Activated CD4-positive, alpha-beta memory T cell treated with anti-CD3 and anti-CD28 coated beads for 36 hours (primary cell): Measurements from ENCODE around the gene P3H2. TPM values are rescaled to one million over a fixed set of nuclear protein-coding genes. Genes with fewer than 3 reads are reported as not detected.

ENCODE experiments used
- CTCF ChIA-PET: fragments of 350-600 bp; sonication (Branson Sonifier 250); formaldehyde crosslinking; loops from one replicate; lab custom pipeline; 2021; ENCODE audit warnings: antibody characterized with exemption, inconsistent platforms; lab: Charles Lee
- POLR2A ChIA-PET: fragments of 350-600 bp; sonication (Branson Sonifier 250); formaldehyde crosslinking; loops from one replicate; lab custom pipeline; 2021; ENCODE audit warnings: antibody characterized with exemption; lab: Charles Lee
- DNase-seq: peaks from one replicate; pipeline ENCODE4 v3.0.0-alpha.2; 2020
- H3K27ac Mint-ChIP-seq: one replicate; pipeline ENCODE4 v1.8.0; 2021; ENCODE audit warnings: mixed read lengths
- H3K27me3 Mint-ChIP-seq: one replicate; pipeline ENCODE4 v1.8.0; 2021; ENCODE audit warnings: mixed read lengths
- H3K36me3 Mint-ChIP-seq: one replicate; pipeline ENCODE4 v1.8.0; 2021; ENCODE audit warnings: mixed read lengths
- H3K4me1 Mint-ChIP-seq: one replicate; pipeline ENCODE4 v1.8.0; 2021; ENCODE audit warnings: low read depth, mixed read lengths
- H3K4me3 Mint-ChIP-seq: one replicate; pipeline ENCODE4 v1.8.0; 2021; ENCODE audit warnings: mild to moderate bottlenecking, mixed read lengths
- H3K9me3 Mint-ChIP-seq: one replicate; pipeline ENCODE4 v1.8.0; 2021; ENCODE audit warnings: mixed read lengths
- intact Hi-C: fragments of 100-400 bp; cut with micrococcal nuclease; formaldehyde crosslinking; loops from one replicate; pipeline ENCODE4 v1.15.1; 2023
- total RNA-seq, 2 experiments: library from RNA; stranded (reverse); gene quantifications; one replicate each; pipeline ENCODE4 v1.2.3, GENCODE V29; 2021

Gene P3H2
- total RNA-seq, 2 experiments from 2014 or later, result not detected

DNA sequence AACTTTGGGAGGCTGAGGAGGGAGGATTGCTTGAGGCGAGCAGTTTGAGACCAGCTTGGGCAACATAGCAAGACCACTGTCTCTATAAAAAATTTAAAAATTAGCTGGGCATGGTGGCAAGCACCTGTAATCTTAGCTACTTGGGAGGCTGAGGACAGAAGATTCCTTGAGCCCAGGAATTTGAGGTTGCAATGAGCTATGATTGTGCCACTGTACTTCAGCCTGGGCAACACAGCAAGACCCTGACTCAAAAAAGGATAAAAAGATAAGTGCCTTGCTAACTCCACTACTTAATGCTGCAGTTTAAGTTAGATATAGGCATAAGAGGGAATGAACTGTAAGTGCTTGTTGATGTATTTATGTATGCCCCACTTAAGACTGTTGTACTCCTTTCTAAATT is 102.2 kb downstream of the P3H2 start:
- no peak for DNase-seq
- CTCF ChIA-PET, result no interaction called here
- Mint-ChIP-seq H3K27me3 (peaks cover 10% of the 10 kb centered on the region), H3K36me3 (no peaks in the 10 kb centered on the region), H3K4me3 (no peak overlapping the region), H3K27ac (no peak overlapping the region), H3K4me1 (no peaks in the 10 kb centered on the region), H3K9me3 (no peaks in the 10 kb centered on the region)
- POLR2A ChIA-PET, result no interaction called here
- intact Hi-C loops, result no loop called here

DNA sequence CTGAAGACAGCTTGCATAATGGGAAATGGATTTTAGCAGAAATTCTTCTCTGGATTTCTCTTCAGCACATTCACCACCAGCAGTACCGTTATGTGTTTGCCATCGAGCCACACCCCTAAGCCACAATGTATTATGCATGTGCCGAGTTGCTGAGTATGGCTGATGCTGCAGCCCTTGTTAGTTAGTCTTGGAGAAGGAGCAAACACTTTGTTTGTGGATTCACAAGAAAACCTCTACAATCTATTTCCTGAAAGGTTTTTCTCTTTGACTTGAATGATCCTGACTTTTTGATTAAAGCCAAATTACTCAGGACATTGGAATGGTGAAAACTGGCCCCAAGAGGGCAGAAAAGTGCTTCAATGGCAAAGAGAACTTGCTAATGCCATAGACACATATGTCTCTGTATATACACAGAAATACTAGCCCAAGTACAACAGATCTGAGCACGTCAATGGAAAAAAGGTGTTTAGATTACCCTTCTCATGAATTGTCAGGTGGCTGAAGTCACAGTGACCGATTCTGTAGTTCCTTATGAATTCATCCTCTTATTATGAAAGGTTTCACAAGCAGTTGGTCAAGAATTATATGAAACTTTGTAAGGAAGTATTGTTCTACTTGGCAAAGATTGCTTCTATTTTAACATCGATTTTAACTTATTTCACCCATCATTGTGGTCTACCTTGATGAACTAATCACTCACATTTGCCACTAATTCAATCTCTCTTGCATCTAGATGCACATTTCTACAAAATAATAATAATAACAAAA is 103.0 kb downstream of the P3H2 start:
- Mint-ChIP-seq H3K36me3 (no peaks in the 10 kb centered on the region), H3K4me3 (no peak overlapping the region), H3K9me3 (no peaks in the 10 kb centered on the region), H3K27me3 (peaks cover 10% of the 10 kb centered on the region), H3K27ac (no peak overlapping the region), H3K4me1 (no peaks in the 10 kb centered on the region)
- intact Hi-C loops, result no loop called here
- CTCF ChIA-PET, result no interaction called here
- no peak for DNase-seq
- POLR2A ChIA-PET, result no interaction called here

- Mint-ChIP-seq H3K27me3 (peaks cover 10% of the 10 kb centered on the region), H3K36me3 (no peaks in the 10 kb centered on the region), H3K4me1 (no peaks in the 10 kb centered on the region), H3K4me3 (no peak overlapping the region), H3K27ac (no peak overlapping the region), H3K9me3 (no peaks in the 10 kb centered on the region)
- no peak for DNase-seq
- intact Hi-C loops, result no loop called here
- CTCF ChIA-PET, result no interaction called here
- POLR2A ChIA-PET, result no interaction called here
Observed at GRCh38 chr3:190016966-190017365, 103.7 kb downstream of the P3H2 start.

GRCh38 chr3:190014940-190015339 is 105.8 kb downstream of the P3H2 start:
- peaks cover 11% of the 10 kb centered on the region for H3K27me3 Mint-ChIP-seq
- POLR2A ChIA-PET, result no interaction called here
- H3K27ac Mint-ChIP-seq, result no peak overlapping the region
- no peaks in the 10 kb centered on the region for H3K4me1 Mint-ChIP-seq
- no peaks in the 10 kb centered on the region for H3K9me3 Mint-ChIP-seq
- intact Hi-C loops, result no loop called here
- CTCF ChIA-PET, result no interaction called here
- H3K4me3 Mint-ChIP-seq, result no peak overlapping the region
- H3K36me3 Mint-ChIP-seq, result no peaks in the 10 kb centered on the region
- no peak for DNase-seq

GRCh38 chr3:190013943-190014924 is 106.5 kb downstream of the P3H2 start:
- H3K27me3 Mint-ChIP-seq, result peaks cover 11% of the 10 kb centered on the region
- ChIA-PET POLR2A (no interaction called here), CTCF (interaction anchor here (0.8 kb wide), 1 partner anchor 66 kb away, joined by 3 read pairs; no protein-coding TSS in a partner anchor)
- no peak for DNase-seq
- no peaks in the 10 kb centered on the region for H3K4me1 Mint-ChIP-seq
- intact Hi-C loops, result no loop called here
- H3K36me3 Mint-ChIP-seq, result no peaks in the 10 kb centered on the region
- H3K4me3 Mint-ChIP-seq, result no peak overlapping the region
- no peak overlapping the region for H3K27ac Mint-ChIP-seq
- H3K9me3 Mint-ChIP-seq, result no peaks in the 10 kb centered on the region

DNA sequence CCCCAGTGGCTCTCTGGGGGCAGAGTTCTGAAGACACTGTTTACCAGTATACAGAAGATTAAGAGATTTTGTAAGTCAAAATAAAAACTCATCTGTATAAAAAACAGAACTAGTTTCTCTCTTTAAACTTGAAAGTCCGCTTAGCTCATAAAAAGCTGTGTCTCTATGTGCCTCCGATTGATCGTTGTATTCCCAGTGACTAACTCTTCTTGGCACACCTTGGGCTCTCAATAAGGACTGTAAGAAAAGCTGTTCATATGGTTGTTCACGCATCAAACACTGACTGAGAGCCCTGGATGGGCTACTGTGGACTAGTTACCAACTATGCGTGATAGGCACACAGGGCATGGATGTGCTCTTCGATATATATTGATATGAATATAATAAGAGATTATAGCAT is 107.9 kb downstream of the P3H2 start:
- intact Hi-C loops, result no loop called here
- H3K27me3 Mint-ChIP-seq, result peaks cover 11% of the 10 kb centered on the region
- DNase-seq, result no peak
- no peaks in the 10 kb centered on the region for H3K9me3 Mint-ChIP-seq
- no peaks in the 10 kb centered on the region for H3K36me3 Mint-ChIP-seq
- ChIA-PET CTCF (no interaction called here), POLR2A (no interaction called here)
- H3K4me3 Mint-ChIP-seq, result no peak overlapping the region
- H3K27ac Mint-ChIP-seq, result no peak overlapping the region
- H3K4me1 Mint-ChIP-seq, result no peaks in the 10 kb centered on the region

- Mint-ChIP-seq H3K27me3 (peaks cover 11% of the 10 kb centered on the region), H3K36me3 (no peaks in the 10 kb centered on the region), H3K9me3 (no peaks in the 10 kb centered on the region), H3K4me3 (no peak overlapping the region), H3K27ac (no peak overlapping the region), H3K4me1 (no peaks in the 10 kb centered on the region)
- POLR2A ChIA-PET, result no interaction called here
- no peak for DNase-seq
- intact Hi-C loops, result no loop called here
- CTCF ChIA-PET, result no interaction called here
Observed at GRCh38 chr3:190012314-190012782, 108.3 kb downstream of the P3H2 start.

DNA sequence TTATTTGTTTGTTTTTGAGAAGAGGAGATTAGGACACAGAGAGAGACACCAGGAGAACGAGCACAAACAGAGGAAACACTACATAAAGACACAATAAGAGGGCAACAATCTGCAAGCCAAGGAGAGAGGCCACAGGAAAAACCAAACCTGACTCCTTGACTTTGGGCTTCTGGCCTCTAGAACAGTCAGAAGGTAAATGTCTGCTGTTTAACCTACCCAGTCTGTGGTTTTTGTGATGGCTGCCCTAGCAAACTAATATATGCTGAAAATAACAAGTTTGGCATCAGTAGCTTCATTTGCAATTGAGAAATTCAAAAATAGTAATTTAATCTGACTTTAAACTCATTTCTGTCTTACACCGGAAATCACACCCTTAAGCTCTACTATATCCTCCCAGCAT is 110.2 kb downstream of the P3H2 start:
- Mint-ChIP-seq H3K27me3 (peaks cover 12% of the 10 kb centered on the region), H3K4me3 (no peak overlapping the region), H3K9me3 (no peaks in the 10 kb centered on the region), H3K36me3 (no peaks in the 10 kb centered on the region), H3K4me1 (no peaks in the 10 kb centered on the region), H3K27ac (no peak overlapping the region)
- CTCF ChIA-PET, result no interaction called here
- intact Hi-C loops, result no loop called here
- POLR2A ChIA-PET, result no interaction called here
- DNase-seq, result no peak

DNA sequence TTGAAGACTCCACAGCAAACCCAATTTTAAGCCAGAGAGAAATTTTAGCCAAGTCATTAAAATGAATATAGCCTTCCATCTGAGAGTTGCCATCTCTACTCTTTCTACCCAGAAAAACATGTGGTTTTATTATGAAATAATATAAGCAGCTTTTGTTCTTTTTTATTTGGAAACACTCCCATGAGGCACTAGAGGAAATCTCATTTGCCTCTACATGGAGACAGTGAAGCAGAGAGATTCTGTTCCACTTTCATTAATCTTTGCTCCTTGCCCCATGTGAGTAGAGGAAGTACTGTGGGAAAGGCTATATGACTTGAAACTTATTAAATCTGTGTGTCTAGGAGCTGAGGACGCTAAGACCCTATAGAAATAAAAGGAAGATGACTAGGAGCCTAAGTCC is 111.1 kb downstream of the P3H2 start:
- H3K4me1 Mint-ChIP-seq, result no peaks in the 10 kb centered on the region
- H3K27me3 Mint-ChIP-seq, result peaks cover 10% of the 10 kb centered on the region
- ChIA-PET POLR2A (no interaction called here), CTCF (no interaction called here)
- no peak for DNase-seq
- intact Hi-C loops, result no loop called here
- H3K4me3 Mint-ChIP-seq, result no peak overlapping the region
- H3K9me3 Mint-ChIP-seq, result no peaks in the 10 kb centered on the region
- H3K27ac Mint-ChIP-seq, result no peak overlapping the region
- no peaks in the 10 kb centered on the region for H3K36me3 Mint-ChIP-seq

- intact Hi-C loops, result no loop called here
- ChIA-PET CTCF (no interaction called here), POLR2A (no interaction called here)
- no peak for DNase-seq
- no peaks in the 10 kb centered on the region for H3K9me3 Mint-ChIP-seq
- peaks cover 10% of the 10 kb centered on the region for H3K27me3 Mint-ChIP-seq
- no peaks in the 10 kb centered on the region for H3K36me3 Mint-ChIP-seq
- no peak overlapping the region for H3K27ac Mint-ChIP-seq
- no peak overlapping the region for H3K4me3 Mint-ChIP-seq
- no peaks in the 10 kb centered on the region for H3K4me1 Mint-ChIP-seq
Observed at GRCh38 chr3:190008432-190008831, 112.3 kb downstream of the P3H2 start.

- intact Hi-C loops, result no loop called here
- ChIA-PET CTCF (no interaction called here), POLR2A (no interaction called here)
- Mint-ChIP-seq H3K36me3 (no peaks in the 10 kb centered on the region), H3K4me3 (no peak overlapping the region), H3K27ac (no peak overlapping the region), H3K9me3 (no peaks in the 10 kb centered on the region), H3K4me1 (no peaks in the 10 kb centered on the region), H3K27me3 (peaks cover 9% of the 10 kb centered on the region)
- DNase-seq, result no peak
Observed at GRCh38 chr3:190005343-190006113, 115.2 kb downstream of the P3H2 start.

GRCh38 chr3:190004656-190005055 is 116.0 kb downstream of the P3H2 start:
- Mint-ChIP-seq H3K4me3 (no peak overlapping the region), H3K36me3 (no peaks in the 10 kb centered on the region), H3K9me3 (no peaks in the 10 kb centered on the region), H3K4me1 (no peaks in the 10 kb centered on the region), H3K27me3 (peaks cover 11% of the 10 kb centered on the region), H3K27ac (no peak overlapping the region)
- intact Hi-C loops, result no loop called here
- CTCF ChIA-PET, result no interaction called here
- no peak for DNase-seq
- POLR2A ChIA-PET, result no interaction called here
